CD4-positive, alpha-beta T cell (primary cell): ENCODE data around the gene DOCK2. TPM values are rescaled to one million over a fixed set of nuclear protein-coding genes. Genes with fewer than 3 reads are reported as not detected.
A peak's percentile ranks its signal among the peaks of the same experiment; 100 is the strongest.

Experiments
- ATAC-seq: fragments of 200-7000 bp; cut with Tn5 transposase; one replicate; pipeline ENCODE4 v1.10.0; 2022; ENCODE audit warnings: mild to moderate bottlenecking; ENCODE audit not compliant: poor library complexity
- CTCF ChIA-PET: fragments of 350-600 bp; sonication (Branson Sonifier 250); formaldehyde crosslinking; loops from one replicate; lab custom pipeline; 2021; ENCODE audit warnings: antibody characterized with exemption, inconsistent platforms; lab: Charles Lee
- POLR2A ChIA-PET: fragments of 350-600 bp; sonication (Branson Sonifier 250); formaldehyde crosslinking; loops from one replicate; lab custom pipeline; 2021; ENCODE audit warnings: antibody characterized with exemption, inconsistent platforms; lab: Charles Lee
- DNase-seq, 14 experiments: peaks; one replicate each; pipeline ENCODE4 v3.0.0-alpha.2; 2013 to 2020; ENCODE audit warnings: mixed read lengths in 2 of 14
- H3K27ac ChIP-seq, 2 donors: one replicate each; pipeline versions ENCODE4 v1.5.1 to v1.7.0; 2013; ENCODE audit warnings: low read length in 2 of 2, low read depth in 1 of 2, mild to moderate bottlenecking in 1 of 2
- H3K27me3 ChIP-seq, 2 experiments: 1 replicate in 1 of 2; 2 replicates in 1 of 2; pipeline versions ENCODE4 v1.6.1 to v1.7.0; 2013; ENCODE audit warnings: low read length in 2 of 2, control low read depth in 1 of 2, mild to moderate bottlenecking in 1 of 2, moderate library complexity in 1 of 2; ENCODE audit not compliant: insufficient read depth in 2 of 2, control insufficient read depth in 1 of 2
- H3K36me3 ChIP-seq: one replicate; pipeline ENCODE4 v1.6.1; 2013; ENCODE audit warnings: low read length, control low read depth; ENCODE audit not compliant: insufficient read depth
- H3K4me1 ChIP-seq: one replicate; pipeline ENCODE4 v1.6.1; 2013; ENCODE audit warnings: low read length, control low read depth; ENCODE audit not compliant: insufficient read depth
- H3K4me3 ChIP-seq: one replicate; pipeline ENCODE4 v1.5.1; 2013; ENCODE audit warnings: mild to moderate bottlenecking, low read length, moderate library complexity
- H3K9me3 ChIP-seq, 2 experiments: 1 replicate in 1 of 2; 2 replicates in 1 of 2; pipeline versions ENCODE4 v1.6.1 to v1.7.0; 2013; ENCODE audit warnings: low read length in 2 of 2, mild to moderate bottlenecking in 2 of 2, control low read depth in 1 of 2, moderate library complexity in 1 of 2; ENCODE audit not compliant: control insufficient read depth in 1 of 2, insufficient read depth in 1 of 2
- H3K27ac Mint-ChIP-seq: one replicate; pipeline ENCODE4 v1.8.0; 2020; ENCODE audit warnings: mixed read lengths
- H3K27me3 Mint-ChIP-seq: one replicate; pipeline ENCODE4 v1.8.0; 2021; ENCODE audit warnings: mixed read lengths
- H3K36me3 Mint-ChIP-seq: one replicate; pipeline ENCODE4 v1.8.0; 2021; ENCODE audit warnings: low read depth, mixed read lengths
- H3K4me1 Mint-ChIP-seq: one replicate; pipeline ENCODE4 v1.8.0; 2021; ENCODE audit warnings: low read depth, mixed read lengths
- H3K4me3 Mint-ChIP-seq: one replicate; pipeline ENCODE4 v1.8.0; 2020; ENCODE audit warnings: mild to moderate bottlenecking, mixed read lengths
- H3K9me3 Mint-ChIP-seq: one replicate; pipeline ENCODE4 v1.8.0; 2020; ENCODE audit warnings: mixed read lengths
- CTCF ChIP-seq: fragments of 200-600 bp; IDR thresholded peaks from one replicate; pipeline ENCODE4 v1.8.0; 2022; ENCODE audit warnings: antibody characterized with exemption, mild to moderate bottlenecking
- intact Hi-C, 2 experiments: fragments of 100-400 bp; cut with DNase I in 1 of 2; cut with micrococcal nuclease in 1 of 2; formaldehyde crosslinking; loops; one replicate each; pipeline versions ENCODE4 v1.15.1 to v1.9.0; 2023 to 2025; cut with DNase I, micrococcal nuclease
- total RNA-seq, 174 experiments: library from RNA in 2 of 174; stranded (reverse) in 2 of 174; gene quantifications; one replicate each; pipeline ENCODE4 v1.2.3 and lab custom pipeline; 2021 to 2026

The DOCK2 gene
- total RNA-seq, 2 experiments from 2014 or later = 220 to 229 TPM

- CTCF ChIA-PET = no interaction called here
- no peak overlapping the region for H3K27ac ChIP-seq
- TF ChIP-seq CTCF = no peak
- H3K27ac Mint-ChIP-seq = no peak overlapping the region
- POLR2A ChIA-PET = no interaction called here
- peaks cover 98% of the 10 kb centered on the region for H3K36me3 Mint-ChIP-seq
- H3K4me1 Mint-ChIP-seq = peaks cover 7% of the 10 kb centered on the region
- DNase-seq (no peak), ATAC-seq (no peak)
- H3K27me3 Mint-ChIP-seq = no peaks in the 10 kb centered on the region
- H3K36me3 ChIP-seq = peaks cover 63% of the 10 kb centered on the region
- H3K9me3 ChIP-seq = peaks cover 3 to 17% of the 10 kb centered on the region in 2 experiments
- peaks cover 12% of the 10 kb centered on the region for H3K9me3 Mint-ChIP-seq
- no peak overlapping the region for H3K4me3 ChIP-seq
- no peaks in the 10 kb centered on the region for H3K4me1 ChIP-seq
- H3K4me3 Mint-ChIP-seq = no peak overlapping the region
- no peaks in the 10 kb centered on the region for H3K27me3 ChIP-seq
- intact Hi-C loops = no loop called here
Measured at GRCh38 chr5:169851321-169851850, 214.3 kb downstream of the DOCK2 start.

DNA sequence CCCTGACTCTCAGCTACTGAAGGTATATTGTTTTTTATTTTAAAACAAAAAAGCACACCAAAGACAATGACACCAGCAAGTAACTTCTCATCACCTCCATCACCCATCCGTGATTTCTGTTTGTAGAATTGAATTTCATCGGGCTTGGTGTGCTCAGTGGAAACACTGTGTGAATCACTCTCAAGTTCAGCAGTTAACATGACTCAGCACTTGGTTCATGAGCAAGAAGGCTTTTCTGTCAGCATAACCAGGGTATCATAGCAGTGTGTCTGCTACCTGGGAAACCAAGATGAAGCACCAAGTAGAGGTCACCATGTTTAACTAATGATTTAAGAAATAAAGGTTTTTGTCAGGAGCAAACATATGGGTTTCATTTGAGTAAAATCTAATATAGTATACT, 219.5 kb downstream of the DOCK2 start:
- H3K36me3 Mint-ChIP-seq = peaks cover 90% of the 10 kb centered on the region
- intact Hi-C loops = no loop called here
- CTCF ChIA-PET = no interaction called here
- H3K27me3 Mint-ChIP-seq = no peaks in the 10 kb centered on the region
- peaks cover 38% of the 10 kb centered on the region for H3K4me1 Mint-ChIP-seq
- Histone ChIP-seq H3K9me3 (no peaks in the 10 kb centered on the region), H3K27me3 (no peaks in the 10 kb centered on the region), H3K36me3 (peaks cover 18% of the 10 kb centered on the region), H3K4me1 (no peaks in the 10 kb centered on the region), H3K4me3 (no peak overlapping the region), H3K27ac (no peak overlapping the region)
- no peak overlapping the region for H3K4me3 Mint-ChIP-seq
- H3K9me3 Mint-ChIP-seq = no peaks in the 10 kb centered on the region
- no peak for TF ChIP-seq CTCF
- DNase-seq = no peak
- POLR2A ChIA-PET = no interaction called here
- ATAC-seq = no peak
- H3K27ac Mint-ChIP-seq = no peak overlapping the region

GRCh38 chr5:169860585-169860984, 223.5 kb downstream of the DOCK2 start:
- no peak overlapping the region for H3K4me3 ChIP-seq
- no peak overlapping the region for H3K4me3 Mint-ChIP-seq
- H3K9me3 ChIP-seq = no peaks in the 10 kb centered on the region
- peak overlapping the region; percentile 39 for H3K27ac Mint-ChIP-seq
- no peaks in the 10 kb centered on the region for H3K27me3 Mint-ChIP-seq
- no peak for ATAC-seq
- H3K36me3 Mint-ChIP-seq = peaks cover 79% of the 10 kb centered on the region
- H3K9me3 Mint-ChIP-seq = no peaks in the 10 kb centered on the region
- H3K4me1 ChIP-seq = no peaks in the 10 kb centered on the region
- TF ChIP-seq CTCF = no peak
- H3K27me3 ChIP-seq = no peaks in the 10 kb centered on the region
- DNase-seq = no peak
- no peak overlapping the region for H3K27ac ChIP-seq
- CTCF ChIA-PET = no interaction called here
- POLR2A ChIA-PET = no interaction called here
- H3K36me3 ChIP-seq = peaks cover 24% of the 10 kb centered on the region
- intact Hi-C loops = no loop called here
- H3K4me1 Mint-ChIP-seq = peaks cover 38% of the 10 kb centered on the region
